ENCODE measurements around the gene GOLT1B. TPM values are rescaled to one million over a fixed set of nuclear protein-coding genes. Genes with fewer than 3 reads are reported as not detected.

The GOLT1B gene
- total RNA-seq, 4 donors from 2014 or later = 12.1 to 20.4 (median 17.1) TPM

DNA sequence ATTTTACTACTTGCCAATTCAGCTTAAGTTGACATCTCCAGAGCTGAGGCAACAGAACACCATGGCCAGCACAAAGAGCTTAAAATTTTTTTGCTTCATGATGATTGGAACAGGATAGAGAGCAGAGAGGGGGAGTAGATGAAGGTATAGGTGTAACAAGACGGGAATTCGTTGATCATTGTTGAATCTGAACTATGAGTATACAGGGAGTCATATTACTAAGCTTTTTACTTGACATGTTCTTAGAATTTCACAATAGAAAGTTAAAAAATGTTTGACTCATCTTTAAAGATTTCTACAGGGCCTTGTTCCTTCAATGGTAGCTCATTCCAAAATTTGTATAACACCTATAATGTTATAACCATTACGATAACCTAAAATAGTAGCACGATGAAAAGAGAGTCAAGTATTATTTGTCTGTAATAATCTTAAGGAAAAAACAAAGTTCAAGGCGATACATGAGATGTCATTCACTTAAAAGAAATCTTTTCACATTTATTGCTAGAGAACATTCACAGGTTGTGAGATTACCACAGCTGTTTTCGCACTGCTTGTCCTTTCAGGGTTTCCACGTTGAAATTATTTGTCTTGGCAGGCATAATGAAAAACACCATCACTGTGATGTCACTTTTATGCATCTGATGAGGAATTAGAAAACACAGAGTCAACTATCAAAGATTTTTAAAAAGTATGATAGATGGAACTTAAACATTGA is 58.4 kb downstream of the GOLT1B start:
- no peak for DNase-seq
- WGBS, 2 donors = 50 to 59% methylated on average over 7 of the region's 7 CpGs

DNA sequence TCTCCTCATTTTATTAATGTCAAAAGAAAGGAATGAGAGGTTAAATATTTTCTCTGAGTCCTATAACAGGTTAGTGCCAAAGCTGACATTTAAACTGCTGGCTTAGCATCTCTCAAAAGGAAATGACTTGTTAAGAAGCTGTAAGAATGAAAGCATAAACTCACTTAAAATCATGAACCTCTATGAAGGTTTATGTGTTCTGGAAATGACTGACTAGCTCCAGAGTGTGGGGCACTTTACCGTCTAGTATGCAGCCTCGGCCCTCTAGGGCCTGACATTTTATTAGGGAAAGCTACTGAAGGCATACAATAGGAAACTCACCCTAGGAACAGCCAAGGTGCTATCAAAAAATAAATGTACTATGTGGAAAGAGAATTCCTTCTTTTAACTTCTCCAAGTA is 59.6 kb downstream of the GOLT1B start:
- Histone ChIP-seq H3K4me3 (no peak overlapping the region), H3K9me3 (no peaks in the 10 kb centered on the region), H3K27me3 (no peaks in the 10 kb centered on the region), H3K36me3 (no peaks in the 10 kb centered on the region), H3K4me1 (no peaks in the 10 kb centered on the region), H3K27ac (no peak overlapping the region)
- TF ChIP-seq, protein P1, sequence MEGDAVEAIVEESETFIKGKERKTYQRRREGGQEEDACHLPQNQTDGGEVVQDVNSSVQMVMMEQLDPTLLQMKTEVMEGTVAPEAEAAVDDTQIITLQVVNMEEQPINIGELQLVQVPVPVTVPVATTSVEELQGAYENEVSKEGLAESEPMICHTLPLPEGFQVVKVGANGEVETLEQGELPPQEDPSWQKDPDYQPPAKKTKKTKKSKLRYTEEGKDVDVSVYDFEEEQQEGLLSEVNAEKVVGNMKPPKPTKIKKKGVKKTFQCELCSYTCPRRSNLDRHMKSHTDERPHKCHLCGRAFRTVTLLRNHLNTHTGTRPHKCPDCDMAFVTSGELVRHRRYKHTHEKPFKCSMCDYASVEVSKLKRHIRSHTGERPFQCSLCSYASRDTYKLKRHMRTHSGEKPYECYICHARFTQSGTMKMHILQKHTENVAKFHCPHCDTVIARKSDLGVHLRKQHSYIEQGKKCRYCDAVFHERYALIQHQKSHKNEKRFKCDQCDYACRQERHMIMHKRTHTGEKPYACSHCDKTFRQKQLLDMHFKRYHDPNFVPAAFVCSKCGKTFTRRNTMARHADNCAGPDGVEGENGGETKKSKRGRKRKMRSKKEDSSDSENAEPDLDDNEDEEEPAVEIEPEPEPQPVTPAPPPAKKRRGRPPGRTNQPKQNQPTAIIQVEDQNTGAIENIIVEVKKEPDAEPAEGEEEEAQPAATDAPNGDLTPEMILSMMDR (IDR thresholded peaks at IDR 0.05) = no peak
- no peak for TF ChIP-seq POLR2A (IDR thresholded peaks at IDR 0.05)
- WGBS, 2 donors = 42 to 46% methylated on average over 2 of the region's 2 CpGs
- DNase-seq = no peak
- intact Hi-C loops (cut with DNase I) = no loop called here

More for the DNA sequence above, 58.4 kb downstream of the GOLT1B start:
- Histone ChIP-seq H3K9me3 (no peaks in the 10 kb centered on the region), H3K27ac (no peak overlapping the region), H3K27me3 (no peaks in the 10 kb centered on the region), H3K36me3 (no peaks in the 10 kb centered on the region), H3K4me3 (no peak overlapping the region), H3K4me1 (no peaks in the 10 kb centered on the region)
- intact Hi-C loops (cut with DNase I) = no loop called here
- TF ChIP-seq POLR2A (IDR thresholded peaks at IDR 0.05) = no peak
- TF ChIP-seq, protein P1 (IDR thresholded peaks at IDR 0.05) = no peak

DNA sequence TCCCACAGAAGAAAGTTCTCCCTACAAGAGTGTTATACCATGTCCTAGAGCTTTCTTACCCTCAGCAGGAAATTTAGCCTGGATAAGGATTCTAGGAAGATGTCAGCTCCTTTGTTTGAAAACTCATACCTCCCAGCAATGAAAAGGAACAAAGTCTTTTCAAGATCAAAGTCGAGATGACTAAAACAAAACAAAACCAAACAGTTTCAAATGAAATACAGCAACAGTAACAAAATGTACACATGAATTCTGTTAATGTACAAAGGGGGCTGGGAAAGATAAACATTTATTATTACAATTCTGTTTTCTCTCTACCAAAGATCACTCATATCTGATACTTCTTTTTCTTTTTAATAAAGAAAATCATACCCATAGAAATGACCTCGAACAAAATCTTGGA is 61.3 kb downstream of the GOLT1B start:
- 31 to 38% methylated on average over 2 of the region's 2 CpGs for WGBS, 2 donors
- no peak for TF ChIP-seq POLR2A (IDR thresholded peaks at IDR 0.05)
- TF ChIP-seq, protein P1 (IDR thresholded peaks at IDR 0.05) = no peak
- intact Hi-C loops (cut with DNase I) = no loop called here
- no peak for DNase-seq
- no peaks in the 10 kb centered on the region for H3K36me3 ChIP-seq
- no peaks in the 10 kb centered on the region for H3K4me1 ChIP-seq
- H3K4me3 ChIP-seq = no peak overlapping the region
- H3K27ac ChIP-seq = no peak overlapping the region
- no peaks in the 10 kb centered on the region for H3K27me3 ChIP-seq
- no peaks in the 10 kb centered on the region for H3K9me3 ChIP-seq

DNA sequence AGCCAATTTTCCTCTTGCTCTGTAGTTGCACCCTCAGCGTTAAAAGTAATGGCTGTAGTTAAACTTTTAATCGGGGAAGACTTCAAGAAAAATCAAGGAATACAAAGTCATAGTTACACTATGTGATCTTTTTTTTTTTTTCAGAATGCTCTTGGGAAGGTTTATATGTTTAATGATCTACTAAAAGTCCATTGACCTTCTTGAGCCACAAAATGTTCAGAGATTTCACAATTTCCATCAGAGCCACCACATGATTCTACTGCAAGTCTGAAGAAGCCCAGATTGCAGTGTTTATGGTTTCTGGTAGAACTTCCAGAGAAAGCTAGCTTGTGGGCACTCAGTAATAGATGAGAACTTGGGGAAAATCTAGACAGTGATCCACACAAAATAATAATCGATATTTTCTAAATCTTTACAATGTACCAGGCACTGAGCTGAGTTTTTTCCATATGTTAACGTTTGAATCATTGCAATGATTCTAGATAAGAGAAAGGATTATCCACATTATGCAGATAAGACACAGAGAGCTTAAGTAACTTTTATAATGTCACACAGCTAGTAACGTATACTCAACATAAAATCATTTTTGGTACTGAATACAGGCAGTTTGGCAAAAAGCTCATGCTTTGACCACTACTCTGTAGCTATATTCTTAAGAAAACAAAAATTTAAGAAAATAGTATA is 64.8 kb downstream of the GOLT1B start:
- intact Hi-C loops (cut with DNase I) = no loop called here
- H3K27ac ChIP-seq = no peak overlapping the region
- WGBS, 2 donors = 76 to 83% methylated on average over 5 of the region's 5 CpGs

More for the DNA sequence above, 64.8 kb downstream of the GOLT1B start:
- Histone ChIP-seq H3K9me3 (no peaks in the 10 kb centered on the region), H3K4me3 (no peak overlapping the region), H3K36me3 (no peaks in the 10 kb centered on the region), H3K4me1 (no peaks in the 10 kb centered on the region), H3K27me3 (no peaks in the 10 kb centered on the region)
- no peak for DNase-seq
- TF ChIP-seq POLR2A (IDR thresholded peaks at IDR 0.05) = no peak
- TF ChIP-seq, protein P1 (IDR thresholded peaks at IDR 0.05) = no peak
